ENCODE data around the gene MS4A14. TPM values are rescaled to one million over a fixed set of nuclear protein-coding genes. Genes with fewer than 3 reads are reported as not detected.

Gene MS4A14
- total RNA-seq, 4 donors from 2014 or later = 1.7 to 32.3 (median 13.0) TPM

DNA sequence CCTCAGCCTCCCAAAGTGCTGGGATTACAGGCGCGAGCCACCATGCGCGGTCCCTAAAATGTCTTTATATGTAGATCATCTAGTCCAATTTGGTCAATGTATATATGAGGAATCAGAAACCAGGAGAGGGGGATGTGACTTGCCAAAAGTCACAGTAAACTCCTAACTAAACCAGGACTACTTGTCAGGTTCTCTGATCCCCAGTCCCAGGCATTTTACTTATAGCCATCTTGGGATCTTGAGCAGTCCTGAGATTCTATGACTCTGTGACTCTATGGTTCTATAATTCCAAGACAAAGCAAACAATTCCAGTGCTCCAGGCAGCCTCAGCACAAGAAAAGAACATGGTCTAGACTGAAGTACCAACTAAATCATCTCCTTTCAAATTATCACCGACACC lies 33.0 kb downstream of the MS4A14 start, which contains the start of gene MS4A5:
Gene MS4A5 (plus strand): TSS at position 301 of the 400 bp plus-strand sequence. CDS start 103 bp downstream, outside the sequence.
- TF ChIP-seq, protein P1, sequence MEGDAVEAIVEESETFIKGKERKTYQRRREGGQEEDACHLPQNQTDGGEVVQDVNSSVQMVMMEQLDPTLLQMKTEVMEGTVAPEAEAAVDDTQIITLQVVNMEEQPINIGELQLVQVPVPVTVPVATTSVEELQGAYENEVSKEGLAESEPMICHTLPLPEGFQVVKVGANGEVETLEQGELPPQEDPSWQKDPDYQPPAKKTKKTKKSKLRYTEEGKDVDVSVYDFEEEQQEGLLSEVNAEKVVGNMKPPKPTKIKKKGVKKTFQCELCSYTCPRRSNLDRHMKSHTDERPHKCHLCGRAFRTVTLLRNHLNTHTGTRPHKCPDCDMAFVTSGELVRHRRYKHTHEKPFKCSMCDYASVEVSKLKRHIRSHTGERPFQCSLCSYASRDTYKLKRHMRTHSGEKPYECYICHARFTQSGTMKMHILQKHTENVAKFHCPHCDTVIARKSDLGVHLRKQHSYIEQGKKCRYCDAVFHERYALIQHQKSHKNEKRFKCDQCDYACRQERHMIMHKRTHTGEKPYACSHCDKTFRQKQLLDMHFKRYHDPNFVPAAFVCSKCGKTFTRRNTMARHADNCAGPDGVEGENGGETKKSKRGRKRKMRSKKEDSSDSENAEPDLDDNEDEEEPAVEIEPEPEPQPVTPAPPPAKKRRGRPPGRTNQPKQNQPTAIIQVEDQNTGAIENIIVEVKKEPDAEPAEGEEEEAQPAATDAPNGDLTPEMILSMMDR (IDR thresholded peaks at IDR 0.05; ENCODE audit: low read depth) = no peak

DNA sequence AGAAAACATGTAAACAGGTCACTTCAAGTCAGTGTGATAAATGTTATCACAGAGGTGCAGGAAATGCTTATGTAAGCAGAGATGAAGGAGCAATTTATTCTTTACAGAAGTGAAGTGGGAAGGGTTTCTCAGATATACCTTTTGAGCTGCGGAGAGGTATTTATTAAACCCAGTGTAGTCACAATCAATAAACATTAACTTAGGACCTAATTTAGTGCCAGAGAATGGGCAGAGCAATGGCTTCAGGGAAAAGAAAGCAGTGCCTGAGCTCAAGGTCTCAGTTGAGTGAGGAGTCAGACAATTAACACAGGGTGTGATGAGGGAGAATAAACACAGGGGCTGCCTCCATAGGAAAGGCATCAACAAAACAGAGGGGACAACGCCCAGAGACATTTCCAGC lies 35.0 kb downstream of the MS4A14 start:
- TF ChIP-seq, protein P1 (IDR thresholded peaks at IDR 0.05; ENCODE audit: low read depth) = no peak

DNA sequence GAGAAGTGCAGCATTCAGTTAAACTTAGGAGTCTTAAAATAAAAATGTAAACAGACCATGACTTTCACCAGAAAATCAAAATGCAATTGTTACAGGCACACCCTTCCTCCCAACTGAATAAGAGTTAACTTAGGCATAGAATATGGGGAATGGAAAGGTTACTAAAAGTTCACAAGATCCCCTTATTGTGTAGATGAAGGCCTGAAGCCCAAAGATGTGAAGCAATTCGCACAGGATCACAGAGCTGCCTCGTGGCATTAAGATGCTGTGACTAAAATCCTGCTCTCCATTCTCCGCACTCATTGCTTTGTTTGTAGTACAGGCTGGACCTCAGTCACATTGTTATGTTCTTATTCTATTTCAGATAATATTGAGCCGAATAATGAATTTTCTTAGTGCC lies 37.1 kb downstream of the MS4A14 start:
- TF ChIP-seq, protein P1 (IDR thresholded peaks at IDR 0.05; ENCODE audit: low read depth) = no peak

DNA sequence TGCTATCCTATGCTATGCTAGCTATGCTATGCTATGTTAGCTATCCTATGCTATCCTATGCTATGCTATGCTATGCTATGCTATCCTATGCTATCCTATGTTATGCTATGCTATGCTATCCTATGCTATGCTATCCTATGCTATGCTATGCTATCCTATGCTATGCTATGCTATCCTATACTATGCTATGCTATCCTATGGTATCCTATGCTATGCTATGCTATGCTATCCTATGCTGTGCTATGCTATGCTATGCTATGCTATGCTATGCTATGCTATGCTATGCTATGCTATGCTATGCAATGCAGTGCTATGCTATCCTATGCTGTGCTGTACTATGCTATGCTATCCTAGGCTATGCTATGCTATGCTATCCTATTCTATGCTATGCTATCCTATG lies 50.8 kb downstream of the MS4A14 start:
- TF ChIP-seq, protein P1 (IDR thresholded peaks at IDR 0.05; ENCODE audit: low read depth) = no peak

DNA sequence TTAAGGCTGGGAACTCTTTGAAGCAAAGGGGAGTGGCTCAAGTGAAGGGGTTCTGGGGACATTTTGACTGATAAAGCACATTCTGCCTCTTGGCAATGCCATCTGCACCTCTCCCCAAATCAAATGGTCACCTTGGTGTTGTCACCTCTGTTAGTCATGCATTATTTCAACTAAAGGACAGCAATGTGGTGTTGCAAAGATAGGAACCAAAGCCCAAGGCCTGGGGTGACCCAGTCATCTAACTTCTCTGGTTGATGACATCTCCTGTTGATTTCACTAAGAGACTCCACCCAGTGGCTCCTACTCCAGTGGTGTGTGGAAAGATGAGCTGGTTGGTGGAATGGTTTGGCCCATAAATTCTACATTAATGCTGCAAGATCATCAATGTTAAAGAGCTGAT lies 51.6 kb downstream of the MS4A14 start:
- TF ChIP-seq, protein P1 (IDR thresholded peaks at IDR 0.05; ENCODE audit: low read depth) = no peak

DNA sequence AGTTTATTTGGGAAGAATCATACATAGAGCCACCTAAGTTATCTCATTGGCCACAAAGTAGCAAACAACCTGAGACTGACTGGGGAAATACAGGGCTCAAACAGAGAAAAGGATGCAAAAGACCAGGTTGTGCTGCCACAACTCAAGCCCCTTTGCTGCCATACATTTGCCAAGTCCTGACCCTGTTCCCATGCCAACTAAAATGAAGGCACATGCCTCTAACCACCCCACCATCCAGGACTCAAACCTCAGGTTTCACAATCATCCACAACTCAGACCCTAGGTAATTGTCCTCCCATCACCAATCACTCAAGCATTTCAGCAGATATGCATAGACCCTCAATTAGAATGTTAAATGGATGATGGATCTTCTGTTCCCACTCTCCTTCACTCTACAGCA lies 58.0 kb downstream of the MS4A14 start:
- TF ChIP-seq, protein P1 (IDR thresholded peaks at IDR 0.05; ENCODE audit: low read depth) = no peak

DNA sequence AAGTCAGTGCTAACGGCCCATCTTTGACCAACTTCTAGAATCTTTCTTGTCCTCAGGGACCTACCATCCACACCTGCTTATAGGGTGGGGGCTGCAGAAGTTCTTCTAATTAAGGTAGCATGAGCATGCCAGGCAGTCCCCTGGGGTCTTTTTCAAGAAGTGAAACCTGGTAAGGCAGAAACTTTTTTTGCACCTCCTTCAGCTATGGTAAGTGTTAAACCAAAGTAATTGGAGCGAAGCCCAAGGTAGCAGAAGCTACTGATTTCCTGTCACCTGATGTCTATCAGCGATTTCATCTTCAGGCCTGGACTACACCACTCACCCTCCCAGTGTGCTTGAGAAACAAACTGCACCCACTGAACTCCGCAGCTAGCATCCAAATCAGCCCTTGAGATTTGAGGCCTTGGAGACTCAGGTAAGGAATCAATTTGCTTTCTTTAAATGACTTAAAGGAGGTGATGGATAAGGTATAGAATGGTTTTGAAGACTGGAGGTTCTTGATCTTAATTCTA lies 59.3 kb downstream of the MS4A14 start, which contains the start of gene MS4A1:
Gene MS4A1 (plus strand): TSS at position 317 of the 512 bp plus-strand sequence. CDS start 6,528 bp downstream, outside the sequence.
- TF ChIP-seq, protein P1 (IDR thresholded peaks at IDR 0.05; ENCODE audit: low read depth) = no peak

All from subcutaneous adipose tissue (tissue), 4 donors.